Neural cell (in vitro differentiated cells): Measurements from ENCODE around the gene CSK. TPM values are rescaled to one million over a fixed set of nuclear protein-coding genes. Genes with fewer than 3 reads are reported as not detected.

Source experiments
- H2AFZ ChIP-seq: fragments of 200-600, 300-800 bp; sonication (generic), shearing (Covaris generic); 2 replicates; pipeline ENCODE4 v1.6.0; 2014; ENCODE audit warnings: low read depth, mild to moderate bottlenecking, antibody characterized with exemption, low read length, moderate library complexity
- H3F3A ChIP-seq: fragments of 200-600 bp; shearing (Covaris generic); 2 replicates; pipeline ENCODE4 v1.6.1; 2016; ENCODE audit warnings: mild to moderate bottlenecking, moderate library complexity, mixed read lengths, antibody characterized with exemption, low read length; ENCODE audit not compliant: insufficient read depth, poor library complexity, severe bottlenecking
- H3K27ac ChIP-seq: fragments of 200-600, 300-800 bp; sonication (generic), shearing (Covaris generic); 2 replicates; pipeline ENCODE4 v1.5.1; 2014; ENCODE audit warnings: mild to moderate bottlenecking, low read length, moderate library complexity
- H3K27me3 ChIP-seq: fragments of 300-800, 200-600 bp; sonication (generic), shearing (Covaris generic); 2 replicates; pipeline ENCODE4 v1.6.0; 2014; ENCODE audit warnings: mild to moderate bottlenecking, low read depth, low read length, moderate library complexity; ENCODE audit not compliant: insufficient read depth
- H3K36me3 ChIP-seq: fragments of 300-800, 200-600 bp; sonication (generic), shearing (Covaris generic); 2 replicates; pipeline ENCODE4 v1.5.1; 2014; ENCODE audit warnings: mild to moderate bottlenecking, antibody characterized with exemption, low read length, moderate library complexity; ENCODE audit not compliant: insufficient read depth
- H3K4me2 ChIP-seq: fragments of 300-800, 200-600 bp; sonication (generic), shearing (Covaris generic); 2 replicates; pipeline ENCODE4 v1.6.0; 2014; ENCODE audit warnings: mild to moderate bottlenecking, low read length
- H3K4me3 ChIP-seq: fragments of 300-800, 200-600 bp; sonication (generic), shearing (Covaris generic); 2 replicates; pipeline ENCODE4 v1.5.1; 2014; ENCODE audit warnings: mild to moderate bottlenecking, low read length, moderate library complexity
- H3K79me2 ChIP-seq: fragments of 200-600 bp; shearing (Covaris generic); replicated peaks from 2 replicates; pipeline ENCODE4 v1.6.0; 2014; ENCODE audit warnings: mild to moderate bottlenecking, low read length, moderate library complexity; ENCODE audit not compliant: insufficient read depth
- H3K9ac ChIP-seq: fragments of 300-800, 200-600 bp; sonication (generic), shearing (Covaris generic); 2 replicates; pipeline ENCODE4 v1.6.1; 2016; ENCODE audit warnings: mild to moderate bottlenecking, low read length, mixed read lengths
- H3K9me2 ChIP-seq: fragments of 200-600 bp; shearing (Covaris generic); 2 replicates; pipeline ENCODE4 v1.6.1; 2016; ENCODE audit warnings: mild to moderate bottlenecking, low read length, mixed read lengths; ENCODE audit not compliant: insufficient read depth
- H3K9me3 ChIP-seq: fragments of 200-600, 300-800 bp; sonication (generic), shearing (Covaris generic); 2 replicates; pipeline ENCODE4 v1.6.1; 2016; ENCODE audit warnings: mild to moderate bottlenecking, mixed run types, low read length, moderate library complexity, mixed read lengths
- H4K20me1 ChIP-seq: fragments of 200-600 bp; shearing (Covaris generic); 2 replicates; pipeline ENCODE4 v1.6.1; 2016; ENCODE audit warnings: mild to moderate bottlenecking, mixed run types; ENCODE audit not compliant: insufficient read depth
- MXI1 ChIP-seq: fragments of 450-650 bp; conservative IDR thresholded peaks from 2 replicates; pipeline ENCODE4 v1.6.1; 2014; ENCODE audit warnings: antibody characterized with exemption, mild to moderate bottlenecking; ENCODE audit not compliant: poor library complexity, severe bottlenecking
- POLR2AphosphoS5 ChIP-seq: IDR thresholded peaks from 2 replicates; pipeline ENCODE4 v1.6.1; 2012
- RAD21 ChIP-seq: fragments of 450-650 bp; conservative IDR thresholded peaks from 2 replicates; pipeline ENCODE4 v1.6.1; 2014; ENCODE audit warnings: antibody characterized with exemption, mild to moderate bottlenecking, moderate library complexity
- polyA plus RNA-seq: library from polyadenylated mRNA; depleted of rRNA; stranded (reverse); fragments of >200 nt; gene quantifications from 2 replicates; pipeline ENCODE4 v1.2.3, GENCODE V29; 2014
- small RNA-seq, 3 experiments: library from RNA; depleted of rRNA; stranded (forward); fragments of <200 nt; gene quantifications; one replicate each; pipeline ENCODE3, GENCODE V24; 2012
- TF ChIP-seq, protein P1 (sequence below): IDR thresholded peaks from 2 replicates; pipeline ENCODE4 v1.6.1; 2012; ENCODE audit warnings: borderline replicate concordance
- TF ChIP-seq, protein P2 (sequence below): fragments of 450-650 bp; IDR thresholded peaks from 2 replicates; pipeline ENCODE4 v1.5.1; 2014; ENCODE audit warnings: antibody characterized with exemption, mild to moderate bottlenecking, moderate library complexity; ENCODE audit not compliant: poor library complexity, severe bottlenecking

Gene CSK
- polyA plus RNA-seq, 1 donor from 2014 or later = 45.5 TPM

DNA sequence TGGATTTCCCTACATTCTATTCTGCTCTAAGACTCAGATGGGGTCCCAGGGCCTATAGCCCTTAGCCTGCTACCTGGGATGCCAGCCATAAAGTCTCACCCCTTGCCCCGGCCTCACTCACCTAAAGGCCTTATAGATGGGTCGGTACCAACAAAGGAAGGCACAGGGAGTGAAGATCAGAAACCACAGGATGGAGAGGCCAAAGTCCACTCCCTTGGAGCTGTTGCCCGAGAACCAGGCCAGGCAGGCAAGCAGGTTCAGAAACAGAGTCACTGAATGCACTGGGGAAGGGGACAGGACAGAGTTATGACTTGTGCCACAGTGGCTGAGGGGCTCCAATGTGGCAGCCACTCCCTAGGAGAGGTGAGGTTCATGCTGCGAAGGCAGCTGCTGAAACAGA is 68.5 kb downstream of the CSK start:
- Histone ChIP-seq H3K9me3 (no peaks in the 10 kb centered on the region), H3K9ac (no peak overlapping the region), H3K27me3 (no peaks in the 10 kb centered on the region), H4K20me1 (no peaks in the 10 kb centered on the region), H3K79me2 (no peaks in the 10 kb centered on the region), H3F3A (no peaks in the 10 kb centered on the region), H3K4me3 (no peak overlapping the region), H2AFZ (no peak overlapping the region), H3K9me2 (no peaks in the 10 kb centered on the region), H3K27ac (no peak overlapping the region), H3K36me3 (no peaks in the 10 kb centered on the region), H3K4me2 (no peak overlapping the region)
- TF ChIP-seq POLR2AphosphoS5 = no peak
- no peak for TF ChIP-seq RAD21
- TF ChIP-seq MXI1 = no peak
- TF ChIP-seq, protein P1, sequence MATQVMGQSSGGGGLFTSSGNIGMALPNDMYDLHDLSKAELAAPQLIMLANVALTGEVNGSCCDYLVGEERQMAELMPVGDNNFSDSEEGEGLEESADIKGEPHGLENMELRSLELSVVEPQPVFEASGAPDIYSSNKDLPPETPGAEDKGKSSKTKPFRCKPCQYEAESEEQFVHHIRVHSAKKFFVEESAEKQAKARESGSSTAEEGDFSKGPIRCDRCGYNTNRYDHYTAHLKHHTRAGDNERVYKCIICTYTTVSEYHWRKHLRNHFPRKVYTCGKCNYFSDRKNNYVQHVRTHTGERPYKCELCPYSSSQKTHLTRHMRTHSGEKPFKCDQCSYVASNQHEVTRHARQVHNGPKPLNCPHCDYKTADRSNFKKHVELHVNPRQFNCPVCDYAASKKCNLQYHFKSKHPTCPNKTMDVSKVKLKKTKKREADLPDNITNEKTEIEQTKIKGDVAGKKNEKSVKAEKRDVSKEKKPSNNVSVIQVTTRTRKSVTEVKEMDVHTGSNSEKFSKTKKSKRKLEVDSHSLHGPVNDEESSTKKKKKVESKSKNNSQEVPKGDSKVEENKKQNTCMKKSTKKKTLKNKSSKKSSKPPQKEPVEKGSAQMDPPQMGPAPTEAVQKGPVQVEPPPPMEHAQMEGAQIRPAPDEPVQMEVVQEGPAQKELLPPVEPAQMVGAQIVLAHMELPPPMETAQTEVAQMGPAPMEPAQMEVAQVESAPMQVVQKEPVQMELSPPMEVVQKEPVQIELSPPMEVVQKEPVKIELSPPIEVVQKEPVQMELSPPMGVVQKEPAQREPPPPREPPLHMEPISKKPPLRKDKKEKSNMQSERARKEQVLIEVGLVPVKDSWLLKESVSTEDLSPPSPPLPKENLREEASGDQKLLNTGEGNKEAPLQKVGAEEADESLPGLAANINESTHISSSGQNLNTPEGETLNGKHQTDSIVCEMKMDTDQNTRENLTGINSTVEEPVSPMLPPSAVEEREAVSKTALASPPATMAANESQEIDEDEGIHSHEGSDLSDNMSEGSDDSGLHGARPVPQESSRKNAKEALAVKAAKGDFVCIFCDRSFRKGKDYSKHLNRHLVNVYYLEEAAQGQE = no peak
- TF ChIP-seq, protein P2, sequence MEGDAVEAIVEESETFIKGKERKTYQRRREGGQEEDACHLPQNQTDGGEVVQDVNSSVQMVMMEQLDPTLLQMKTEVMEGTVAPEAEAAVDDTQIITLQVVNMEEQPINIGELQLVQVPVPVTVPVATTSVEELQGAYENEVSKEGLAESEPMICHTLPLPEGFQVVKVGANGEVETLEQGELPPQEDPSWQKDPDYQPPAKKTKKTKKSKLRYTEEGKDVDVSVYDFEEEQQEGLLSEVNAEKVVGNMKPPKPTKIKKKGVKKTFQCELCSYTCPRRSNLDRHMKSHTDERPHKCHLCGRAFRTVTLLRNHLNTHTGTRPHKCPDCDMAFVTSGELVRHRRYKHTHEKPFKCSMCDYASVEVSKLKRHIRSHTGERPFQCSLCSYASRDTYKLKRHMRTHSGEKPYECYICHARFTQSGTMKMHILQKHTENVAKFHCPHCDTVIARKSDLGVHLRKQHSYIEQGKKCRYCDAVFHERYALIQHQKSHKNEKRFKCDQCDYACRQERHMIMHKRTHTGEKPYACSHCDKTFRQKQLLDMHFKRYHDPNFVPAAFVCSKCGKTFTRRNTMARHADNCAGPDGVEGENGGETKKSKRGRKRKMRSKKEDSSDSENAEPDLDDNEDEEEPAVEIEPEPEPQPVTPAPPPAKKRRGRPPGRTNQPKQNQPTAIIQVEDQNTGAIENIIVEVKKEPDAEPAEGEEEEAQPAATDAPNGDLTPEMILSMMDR = no peak

- H4K20me1 ChIP-seq = no peaks in the 10 kb centered on the region
Observed at GRCh38 chr15:74851960-74852359, 70.1 kb downstream of the CSK start.

More at GRCh38 chr15:74851960-74852359, 70.1 kb downstream of the CSK start:
- H3K9me2 ChIP-seq = no peaks in the 10 kb centered on the region
- H3K4me2 ChIP-seq = no peak overlapping the region
- H3K9me3 ChIP-seq = no peaks in the 10 kb centered on the region
- H3K4me3 ChIP-seq = no peak overlapping the region
- no peaks in the 10 kb centered on the region for H3K36me3 ChIP-seq
- no peak overlapping the region for H2AFZ ChIP-seq
- no peak overlapping the region for H3K9ac ChIP-seq
- no peak overlapping the region for H3K27ac ChIP-seq
- no peaks in the 10 kb centered on the region for H3K79me2 ChIP-seq
- no peaks in the 10 kb centered on the region for H3F3A ChIP-seq
- H3K27me3 ChIP-seq = no peaks in the 10 kb centered on the region
- TF ChIP-seq RAD21 = no peak

Small RNA genes within 50 kb of the gene (small RNA-seq; reads per million reads assigned to genes)
- 0 reads per million in 3 experiments for gene CPLX3
- 0 reads per million in 3 experiments for gene MIR4513
- gene MIR6882 = 2.8 to 15.6 (median 14.7) reads per million in 3 experiments

Other genes with a start within 250 kb of the CSK start
- gene ARID3B, start 240.9 kb upstream of the CSK start, polyA plus RNA-seq = 11.2 and 12.8 TPM in 2 replicates
- 88.3 and 91.5 TPM in 2 replicates for gene CLK3, start 166.2 kb upstream of the CSK start, polyA plus RNA-seq
- 12.9 and 15.9 TPM in 2 replicates for gene EDC3, start 86.1 kb upstream of the CSK start, polyA plus RNA-seq
- gene CYP1A1, start 56.6 kb upstream of the CSK start, polyA plus RNA-seq = 0.09 and 0.36 TPM in 2 replicates
- gene CYP1A2, start 33.2 kb upstream of the CSK start, polyA plus RNA-seq = not detected in 2 replicates
- 0.18 TPM in 1 of 2 replicates, not detected in the other for gene LMAN1L, start 30.8 kb downstream of the CSK start, polyA plus RNA-seq
- 0.27 and 0.66 TPM in 2 replicates for gene CPLX3, start 44.5 kb downstream of the CSK start, polyA plus RNA-seq
- 193 and 212 TPM in 2 replicates for gene ULK3, start 61.1 kb downstream of the CSK start, polyA plus RNA-seq
- gene SCAMP2, start 91.3 kb downstream of the CSK start, polyA plus RNA-seq = 4.5 and 10.9 TPM in 2 replicates
- 80.3 and 88.0 TPM in 2 replicates for gene MPI, start 108.0 kb downstream of the CSK start, polyA plus RNA-seq
- 250 and 293 TPM in 2 replicates for gene FAM219B, start 124.8 kb downstream of the CSK start, polyA plus RNA-seq
- gene COX5A, start 156.0 kb downstream of the CSK start, polyA plus RNA-seq = 132 and 155 TPM in 2 replicates
- gene RPP25, start 174.7 kb downstream of the CSK start, polyA plus RNA-seq = 2.8 and 4.5 TPM in 2 replicates
- 92.5 and 104 TPM in 2 replicates for gene SCAMP5, start 213.5 kb downstream of the CSK start, polyA plus RNA-seq
- 9.0 and 13.6 TPM in 2 replicates for gene PPCDC, start 241.5 kb downstream of the CSK start, polyA plus RNA-seq